A673 (cell line): ENCODE measurements around the gene NCAPD2.
"Not testable (repeated sequence)": the region's sequence is repeated elsewhere in the genome, so short reads cannot be mapped to it uniquely, and the experiment has no call there.

Experiments
- EZH2 ChIP-seq: fragments of 200-600 bp; sonication (generic); IDR thresholded peaks from 2 replicates; pipeline ENCODE4 v1.6.1; 2017; ENCODE audit warnings: borderline replicate concordance, low read depth, mild to moderate bottlenecking, mixed read lengths, antibody characterized with exemption, low read length; ENCODE audit not compliant: poor library complexity, severe bottlenecking
- TF ChIP-seq, protein P1 (sequence below): fragments of 300-800, 200-600 bp; sonication (generic); conservative IDR thresholded peaks from 2 replicates; pipeline ENCODE4 v1.5.1; 2017; ENCODE audit warnings: low read depth, mild to moderate bottlenecking, antibody characterized with exemption, low read length, moderate library complexity, mixed read lengths

DNA sequence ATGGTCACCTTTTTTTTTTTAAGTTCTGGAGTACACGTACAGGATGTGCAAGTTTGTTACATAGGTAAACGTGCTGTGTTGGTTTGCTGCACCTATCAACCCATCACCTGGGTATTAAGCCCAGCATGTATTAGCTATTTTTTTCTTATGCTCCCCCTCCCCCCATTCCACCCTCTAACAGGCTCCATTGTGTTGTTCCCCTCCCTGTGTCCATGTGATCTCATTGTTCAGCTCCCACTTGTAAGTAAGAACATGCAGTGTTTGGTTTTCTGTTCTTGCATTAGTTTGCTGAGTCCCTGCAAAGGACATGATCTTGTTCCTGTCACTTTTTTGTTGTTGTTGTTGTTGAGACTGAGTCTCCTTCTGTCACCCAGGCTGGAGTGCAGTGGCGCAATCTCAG, 3.4 kb downstream of the NCAPD2 start:
- TF ChIP-seq, protein P1, sequence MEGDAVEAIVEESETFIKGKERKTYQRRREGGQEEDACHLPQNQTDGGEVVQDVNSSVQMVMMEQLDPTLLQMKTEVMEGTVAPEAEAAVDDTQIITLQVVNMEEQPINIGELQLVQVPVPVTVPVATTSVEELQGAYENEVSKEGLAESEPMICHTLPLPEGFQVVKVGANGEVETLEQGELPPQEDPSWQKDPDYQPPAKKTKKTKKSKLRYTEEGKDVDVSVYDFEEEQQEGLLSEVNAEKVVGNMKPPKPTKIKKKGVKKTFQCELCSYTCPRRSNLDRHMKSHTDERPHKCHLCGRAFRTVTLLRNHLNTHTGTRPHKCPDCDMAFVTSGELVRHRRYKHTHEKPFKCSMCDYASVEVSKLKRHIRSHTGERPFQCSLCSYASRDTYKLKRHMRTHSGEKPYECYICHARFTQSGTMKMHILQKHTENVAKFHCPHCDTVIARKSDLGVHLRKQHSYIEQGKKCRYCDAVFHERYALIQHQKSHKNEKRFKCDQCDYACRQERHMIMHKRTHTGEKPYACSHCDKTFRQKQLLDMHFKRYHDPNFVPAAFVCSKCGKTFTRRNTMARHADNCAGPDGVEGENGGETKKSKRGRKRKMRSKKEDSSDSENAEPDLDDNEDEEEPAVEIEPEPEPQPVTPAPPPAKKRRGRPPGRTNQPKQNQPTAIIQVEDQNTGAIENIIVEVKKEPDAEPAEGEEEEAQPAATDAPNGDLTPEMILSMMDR: not testable (repeated sequence)
- TF ChIP-seq EZH2: not testable (repeated sequence)
